K562 (cell line): ENCODE results near the gene DYNC2H1. TPM values are rescaled to one million over a fixed set of nuclear protein-coding genes. Genes with fewer than 3 reads are reported as not detected.

ENCODE experiments used
- ATAC-seq: fragments of 200-7000 bp; cut with Tn5 transposase; 3 replicates; pipeline ENCODE4 v1.9.1; 2020; ENCODE audit warnings: moderate library complexity
- BruUV-seq: library from RNA; stranded (reverse); fragments of 400-500 nt; replicated peaks from 2 replicates; lab custom pipeline; 2021; lab: Mats Ljungman, UMichigan
- CTCF ChIA-PET: fragments of 300-600 bp; formaldehyde crosslinking; extraction: SDS; loops from one replicate; lab custom pipeline; 2021; ENCODE audit warnings: low intra/inter-chr PET ratio; lab: Yijun Ruan, JAX
- POLR2A ChIA-PET: fragments of 300-600, 350-650 bp; sonication (Branson Sonifier 250); formaldehyde crosslinking; extraction: SDS; loops from one replicate; lab custom pipeline; 2021; ENCODE audit warnings: antibody characterized with exemption, inconsistent platforms; lab: Yijun Ruan, JAX
- DNase-seq, 4 experiments: peaks; one replicate each; pipeline versions ENCODE4 v3.0.0 to v3.0.0-alpha.2; 2011 to 2018; ENCODE audit warnings: low spot score in 3 of 4, mixed read lengths in 3 of 4; ENCODE audit errors: extremely low read depth in 1 of 4
- FAIRE-seq: peaks from 2 replicates; lab custom pipeline; 2011; peaks lifted over from hg19 to GRCh38; lab: Jason Lieb, UNC
- H2AFZ ChIP-seq: 2 replicates; pipeline ENCODE4 v1.6.0; 2011; ENCODE audit warnings: low read depth, low read length, control low read depth, inconsistent platforms
- H3K27ac ChIP-seq: fragments of 200-600 bp; 3 replicates; pipeline ENCODE4 v1.8.0; 2011; ENCODE audit warnings: low read depth, mild to moderate bottlenecking, control low read depth, inconsistent platforms, low read length, moderate library complexity, mixed read lengths; ENCODE audit errors: extremely low read depth
- H3K27me3 ChIP-seq, 2 experiments: fragments of 300-600 bp in 1 of 2; 2 replicates in 1 of 2; 3 replicates in 1 of 2; pipeline versions ENCODE4 v1.6.0 to v1.8.0; 2011; ENCODE audit warnings: inconsistent platforms in 2 of 2, low read length in 2 of 2, mild to moderate bottlenecking in 1 of 2, mixed read lengths in 1 of 2, moderate library complexity in 1 of 2; ENCODE audit not compliant: control insufficient read depth in 2 of 2, insufficient read depth in 2 of 2
- H3K36me3 ChIP-seq: fragments of 300-600 bp; 3 replicates; pipeline ENCODE4 v1.8.0; 2011; ENCODE audit warnings: mild to moderate bottlenecking, low read length, inconsistent platforms; ENCODE audit not compliant: control insufficient read depth, insufficient read depth
- H3K4me1 ChIP-seq, 2 experiments: fragments of 200-600 bp in 1 of 2; replicated peaks in 1 of 2; 2 replicates in 1 of 2; 3 replicates in 1 of 2; pipeline versions ENCODE4 v1.5.1 to v1.8.0; 2011; ENCODE audit warnings: inconsistent platforms in 2 of 2, low read length in 2 of 2, mild to moderate bottlenecking in 1 of 2, mixed read lengths in 1 of 2, moderate library complexity in 1 of 2; ENCODE audit not compliant: control insufficient read depth in 2 of 2, insufficient read depth in 2 of 2
- H3K4me2 ChIP-seq: 2 replicates; pipeline ENCODE4 v1.6.1; 2011; ENCODE audit warnings: low read length, control low read depth, inconsistent platforms, mixed read lengths; ENCODE audit not compliant: insufficient read depth
- H3K4me3 ChIP-seq: fragments of 200-600 bp; sonication (generic), shearing (Covaris generic); 2 replicates; pipeline ENCODE4 v1.5.1; 2016; ENCODE audit warnings: control low read depth, inconsistent platforms
- H3K79me2 ChIP-seq: fragments of 200-600 bp; 3 replicates; pipeline ENCODE4 v1.8.0; 2011; ENCODE audit warnings: low read length, inconsistent platforms; ENCODE audit not compliant: control insufficient read depth, insufficient read depth
- H3K9ac ChIP-seq, 2 experiments: 2 replicates each; pipeline versions ENCODE4 v1.6.0 to v1.6.1; 2011; ENCODE audit warnings: low read depth in 2 of 2, low read length in 2 of 2, control low read depth in 1 of 2, inconsistent platforms in 1 of 2, mild to moderate bottlenecking in 1 of 2, mixed read lengths in 1 of 2; ENCODE audit not compliant: insufficient read depth in 1 of 2
- H3K9me1 ChIP-seq: one replicate; pipeline ENCODE4 v1.6.0; 2011; ENCODE audit warnings: inconsistent platforms, mild to moderate bottlenecking, low read length, moderate library complexity; ENCODE audit not compliant: control insufficient read depth, insufficient read depth
- H3K9me3 ChIP-seq: replicated peaks from 2 replicates; pipeline ENCODE4 v1.5.1; 2011; ENCODE audit warnings: low read depth, low read length, inconsistent platforms; ENCODE audit not compliant: control insufficient read depth, insufficient read depth
- H4K20me1 ChIP-seq: replicated peaks from 2 replicates; pipeline ENCODE4 v1.6.1; 2011; ENCODE audit warnings: low read length, inconsistent platforms, mixed read lengths; ENCODE audit not compliant: control insufficient read depth, insufficient read depth
- ARNT ChIP-seq, 2 experiments: fragments of 450-650 bp; IDR thresholded peaks; 2 replicates each; pipeline ENCODE4 v1.6.1; 2016; ENCODE audit warnings: mild to moderate bottlenecking in 1 of 2
- CBFA2T2 ChIP-seq: fragments of 450-650 bp; conservative IDR thresholded peaks from 2 replicates; pipeline ENCODE4 v1.6.1; 2017; ENCODE audit warnings: mild to moderate bottlenecking
- CC2D1A ChIP-seq: fragments of 450-650 bp; IDR thresholded peaks from 2 replicates; pipeline ENCODE4 v1.6.1; 2017; ENCODE audit warnings: mild to moderate bottlenecking
- CGGBP1 ChIP-seq: fragments of 250-450 bp; sonication (Bioruptor Pico); IDR thresholded peaks from 2 replicates; pipeline ENCODE4 v1.9.0; 2021; ENCODE audit warnings: mild to moderate bottlenecking
- CREB3 ChIP-seq: fragments of 450-650 bp; conservative IDR thresholded peaks from 2 replicates; pipeline ENCODE4 v1.6.1; 2016; ENCODE audit warnings: missing genetic modification characterization, low read depth, mild to moderate bottlenecking, missing compliant biosample characterization, moderate library complexity
- ELK3 ChIP-seq: fragments of 450-650 bp; formaldehyde crosslinking; IDR thresholded peaks from 2 replicates; pipeline ENCODE4 v1.4.0; 2020; ENCODE audit warnings: mild to moderate bottlenecking
- HMGXB4 ChIP-seq: sonication (generic); formaldehyde crosslinking; IDR thresholded peaks from 2 replicates; pipeline ENCODE4 v1.8.1; 2023; ENCODE audit warnings: mild to moderate bottlenecking, missing genetic modification reagents
- ID3 ChIP-seq, 2 experiments: fragments of 250-450 bp in 1 of 2; fragments of 450-650 bp in 1 of 2; sonication (Bioruptor Pico) in 1 of 2; IDR thresholded peaks; 2 replicates each; pipeline versions ENCODE4 v1.6.1 to v1.8.0; 2016 to 2021; ENCODE audit warnings: mild to moderate bottlenecking in 2 of 2, moderate library complexity in 2 of 2, missing compliant biosample characterization in 1 of 2, missing genetic modification characterization in 1 of 2
- IRF2 ChIP-seq: sonication (generic); formaldehyde crosslinking; IDR thresholded peaks from 2 replicates; pipeline ENCODE4 v1.8.1; 2022; ENCODE audit warnings: mild to moderate bottlenecking, missing genetic modification reagents
- KLF6 ChIP-seq: fragments of 250-450 bp; sonication (Bioruptor Pico); IDR thresholded peaks from 2 replicates; pipeline ENCODE4 v1.4.0; 2020; ENCODE audit warnings: mild to moderate bottlenecking, moderate library complexity, borderline replicate concordance
- MBD2 ChIP-seq: sonication (generic); IDR thresholded peaks from 2 replicates; pipeline ENCODE4 v1.6.1; 2016; ENCODE audit warnings: low read depth, borderline replicate concordance
- MEF2D ChIP-seq: conservative IDR thresholded peaks from 2 replicates; pipeline ENCODE4 v1.6.1; 2016; ENCODE audit warnings: low read depth, missing genetic modification characterization, missing compliant biosample characterization
- NCOA1 ChIP-seq: fragments of 450-650 bp; IDR thresholded peaks from 2 replicates; pipeline ENCODE4 v1.6.1; 2016; ENCODE audit warnings: low read depth
- SMARCA5 ChIP-seq: fragments of 450-650 bp; IDR thresholded peaks from 2 replicates; pipeline ENCODE4 v1.6.1; 2016
- ZNF143 ChIP-seq: sonication (generic); formaldehyde crosslinking; IDR thresholded peaks from 2 replicates; pipeline ENCODE4 v1.9.0; 2022; ENCODE audit warnings: mild to moderate bottlenecking, missing genetic modification reagents
- ZNF316 ChIP-seq: fragments of 450-650 bp; IDR thresholded peaks from 2 replicates; pipeline ENCODE4 v1.6.1; 2016
- ZNF449 ChIP-seq: fragments of 250-450 bp; sonication (Bioruptor Pico); IDR thresholded peaks from 2 replicates; pipeline ENCODE4 v1.8.0; 2022; ENCODE audit warnings: moderate library complexity, mild to moderate bottlenecking, inconsistent platforms
- whole genome bisulfite sequencing: fragments of 100-300 bp; shearing (Covaris generic); methylation state at CpG from one replicate; pipeline ENCODE4 v1.1.6; 2016; ENCODE audit warnings: low coverage, mixed read lengths; ENCODE audit not compliant: insufficient coverage; ENCODE audit errors: missing lambda C conversion rate; 5-methylcytosine and 5-hydroxymethylcytosine counted together
- in situ Hi-C: fragments of 300-500 bp; cut with MboI; formaldehyde crosslinking; loops from 4 replicates; pipeline ENCODE4 v1.15.0; 2018; ENCODE audit warnings: inconsistent platforms, mixed read lengths
- intact Hi-C: fragments of 100-400 bp; cut with micrococcal nuclease; formaldehyde crosslinking; loops from 2 replicates; pipeline ENCODE4 v1.14.2; 2022
- polyA plus RNA-seq, 8 experiments: library from polyadenylated mRNA; depleted of rRNA in 4 of 8; stranded (reverse) in 5 of 8; unstranded in 3 of 8; fragments of >200 nt; fragmentation: Nextera tagmentation in 2 of 8; fragmentation: Illumina TruSeq in 1 of 8; extraction: Ambion mirVana in 2 of 8; extraction: Trizol in 1 of 8; gene quantifications; 2 replicates each; pipeline versions ENCODE4 v1.2.1 to v1.2.3, GENCODE V29; 2011 to 2014; ENCODE audit warnings: inconsistent platforms in 1 of 8, missing spikeins in 1 of 8
- total RNA-seq, 7 experiments: library from RNA; depleted of rRNA in 6 of 7; stranded (reverse); fragments of >200 nt in 6 of 7; fragmentation: Illumina TruSeq in 2 of 7; extraction: Trizol in 2 of 7; gene quantifications; 2 replicates each; pipeline versions ENCODE4 v1.2.1 to v1.2.3, GENCODE V29; 2011 to 2021; ENCODE audit warnings: low replicate concordance in 1 of 7

Gene DYNC2H1
- total and polyA plus RNA-seq, 9 of the 15 experiments (the other 6 are each of a cell fraction or from before 2014, with no cell fraction given) = 0.08 to 0.64 (median 0.20) TPM

GRCh38 chr11:103491777-103492176, 382.6 kb downstream of the DYNC2H1 start:
- H3K4me1 ChIP-seq = no peaks in the 10 kb centered on the region
- POLR2A ChIA-PET = no interaction called here
- no peak overlapping the region for H3K4me3 ChIP-seq
- no peak overlapping the region for H3K27ac ChIP-seq
- H3K4me2 ChIP-seq = no peak overlapping the region
- H3K9ac ChIP-seq = no peak overlapping the region
- in situ Hi-C loops = no loop called here
- no TSS peak for BruUV-seq
- H3K9me3 ChIP-seq = 0 out of 2 replicates have a peak, but pooled peaks cover 2% of the 10 kb centered on the region
- no peak for DNase-seq
- H3K9me1 ChIP-seq = no peaks in the 10 kb centered on the region
- FAIRE-seq = no peak
- no peak overlapping the region for H2AFZ ChIP-seq
- TF ChIP-seq ARNT (IDR thresholded peaks at IDR 0.05) = no peak
- TF ChIP-seq MBD2 = no peak
- no peak for TF ChIP-seq CGGBP1 (CRISPR knock-in tag)
- TF ChIP-seq CREB3 = no peak
- TF ChIP-seq NCOA1 = no peak
- no peak for TF ChIP-seq MEF2D
- no peak for TF ChIP-seq ZNF449 (CRISPR knock-in tag)
- no peak for TF ChIP-seq ID3 (CRISPR knock-in tag; IDR thresholded peaks at IDR 0.05)
- TF ChIP-seq ID3 (tag; IDR thresholded peaks at IDR 0.05) = no peak
- no peak for TF ChIP-seq SMARCA5
- TF ChIP-seq KLF6 (CRISPR knock-in tag) = no peak
- TF ChIP-seq CBFA2T2 = no peak
- TF ChIP-seq ELK3 = no peak
- TF ChIP-seq ZNF316 = no peak
- TF ChIP-seq ZNF143 (CRISPR knock-in tag) = no peak
- no peak for TF ChIP-seq CC2D1A
- TF ChIP-seq HMGXB4 = no peak
- no peak for TF ChIP-seq IRF2 (CRISPR knock-in tag)
- H3K36me3 ChIP-seq = no peaks in the 10 kb centered on the region
- H4K20me1 ChIP-seq = no peaks in the 10 kb centered on the region
- no peaks in the 10 kb centered on the region for H3K79me2 ChIP-seq
- ATAC-seq = no peak
- intact Hi-C loops = no loop called here
- H3K27me3 ChIP-seq = no peaks in the 10 kb centered on the region
- CTCF ChIA-PET = no interaction called here
- WGBS = 0% methylated on average over 2 of the region's 2 CpGs
